H1 (cell line): ENCODE data around the gene GPX6. TPM values are rescaled to one million over a fixed set of nuclear protein-coding genes. Genes with fewer than 3 reads are reported as not detected.

Experiments
- CTCF ChIA-PET: fragments of 300-600 bp; sonication (Branson Sonifier 250); formaldehyde crosslinking; loops from one replicate; lab custom pipeline; 2021; ENCODE audit not compliant: partially characterized antibody; lab: Charles Lee
- POLR2A ChIA-PET: fragments of 300-600 bp; sonication (Branson Sonifier 250); formaldehyde crosslinking; loops from one replicate; lab custom pipeline; 2021; ENCODE audit warnings: inconsistent platforms; ENCODE audit not compliant: partially characterized antibody; lab: Charles Lee
- DNase-seq, 2 experiments: peaks; one replicate each; pipeline versions ENCODE4 v3.0.0 to v3.0.0-alpha.2; 2010 to 2022; ENCODE audit warnings: low spot score in 2 of 2, low read depth in 1 of 2, mixed read lengths in 1 of 2
- FAIRE-seq: peaks from 2 replicates; lab custom pipeline; 2011; peaks lifted over from hg19 to GRCh38; lab: Jason Lieb, UNC
- H2AFZ ChIP-seq: 2 replicates; pipeline ENCODE4 v1.8.1; 2012; ENCODE audit warnings: low read length, inconsistent platforms
- H2AK5ac ChIP-seq: 2 replicates; pipeline ENCODE4 v1.6.1; 2013; ENCODE audit warnings: low read depth, low read length
- H2BK120ac ChIP-seq: replicated peaks from 2 replicates; pipeline ENCODE3; 2013; ENCODE audit warnings: low read depth, low read length, inconsistent platforms
- H2BK12ac ChIP-seq: 2 replicates; pipeline ENCODE4 v1.6.1; 2013; ENCODE audit warnings: low read depth, low read length
- H2BK15ac ChIP-seq: 2 replicates; pipeline ENCODE4 v1.6.1; 2013; ENCODE audit warnings: low read length
- H2BK20ac ChIP-seq: 2 replicates; pipeline ENCODE4 v1.6.1; 2013; ENCODE audit warnings: low read length
- H2BK5ac ChIP-seq: 2 replicates; pipeline ENCODE4 v1.6.1; 2013; ENCODE audit warnings: low read depth, low read length
- H3K14ac ChIP-seq: 2 replicates; pipeline ENCODE4 v1.6.1; 2013; ENCODE audit warnings: inconsistent platforms; ENCODE audit not compliant: insufficient read length
- H3K18ac ChIP-seq: 2 replicates; pipeline ENCODE4 v1.6.1; 2013; ENCODE audit warnings: low read length; ENCODE audit errors: extremely low read depth
- H3K23ac ChIP-seq: 2 replicates; pipeline ENCODE4 v1.6.1; 2013; ENCODE audit warnings: inconsistent platforms; ENCODE audit not compliant: insufficient read length
- H3K23me2 ChIP-seq: 2 replicates; pipeline ENCODE4 v1.6.1; 2013; ENCODE audit warnings: low read depth, low read length
- H3K27ac ChIP-seq: 2 replicates; pipeline ENCODE4 v1.6.1; 2011; ENCODE audit warnings: low read depth, low read length, inconsistent platforms
- H3K27me3 ChIP-seq, 4 experiments: replicated peaks in 1 of 4; 1 replicate in 1 of 4; 2 replicates in 3 of 4; pipeline versions ENCODE4 v1.6.1 to v1.8.1; 2011 to 2013; ENCODE audit warnings: low read length in 3 of 4, mild to moderate bottlenecking in 3 of 4, inconsistent platforms in 2 of 4, mixed read lengths in 2 of 4, moderate library complexity in 1 of 4; ENCODE audit not compliant: control insufficient read depth in 3 of 4, insufficient read depth in 3 of 4; ENCODE audit errors: extremely low read depth in 1 of 4
- H3K36me3 ChIP-seq, 4 experiments: 2 replicates each; pipeline versions ENCODE4 v1.6.1 to v1.8.1; 2011 to 2013; ENCODE audit warnings: mild to moderate bottlenecking in 4 of 4, low read length in 3 of 4, moderate library complexity in 2 of 4, control low read depth in 1 of 4, inconsistent platforms in 1 of 4; ENCODE audit not compliant: insufficient read depth in 4 of 4, control insufficient read depth in 2 of 4
- H3K4ac ChIP-seq: replicated peaks from 2 replicates; pipeline ENCODE3; 2013; ENCODE audit warnings: low read length, low read depth, mixed read lengths, inconsistent platforms; ENCODE audit not compliant: insufficient read length
- H3K4me1 ChIP-seq, 4 experiments: replicated peaks in 1 of 4; 1 replicate in 1 of 4; 2 replicates in 3 of 4; pipeline versions ENCODE4 v1.6.1 to v1.8.1; 2011 to 2013; ENCODE audit warnings: low read length in 3 of 4, inconsistent platforms in 2 of 4, mixed read lengths in 1 of 4; ENCODE audit not compliant: insufficient read depth in 4 of 4, control insufficient read depth in 3 of 4
- H3K4me2 ChIP-seq, 2 experiments: 2 replicates each; pipeline versions ENCODE4 v1.6.1 to v1.8.1; 2011 to 2013; ENCODE audit warnings: low read depth in 2 of 2, low read length in 2 of 2, control low read depth in 1 of 2, inconsistent platforms in 1 of 2, mild to moderate bottlenecking in 1 of 2; ENCODE audit not compliant: insufficient read depth in 1 of 2
- H3K4me3 ChIP-seq, 4 experiments: fragments of 200-600, 300-600 bp in 1 of 4; sonication (generic), shearing (Covaris generic), sonication (Bioruptor Twin) in 1 of 4; 2 replicates each; pipeline versions ENCODE4 v1.5.1 to v1.8.1; 2011 to 2016; ENCODE audit warnings: low read length in 4 of 4, low read depth in 3 of 4, control low read depth in 2 of 4, inconsistent platforms in 2 of 4, mild to moderate bottlenecking in 2 of 4, mixed read lengths in 1 of 4, moderate library complexity in 1 of 4; ENCODE audit not compliant: insufficient read depth in 2 of 4; ENCODE audit errors: extremely low read depth in 1 of 4
- H3K56ac ChIP-seq: replicated peaks from 2 replicates; pipeline ENCODE3; 2013; ENCODE audit warnings: low read depth, mild to moderate bottlenecking, mixed read lengths, low read length, inconsistent platforms; ENCODE audit not compliant: insufficient read length
- H3K79me1 ChIP-seq: 2 replicates; pipeline ENCODE4 v1.6.1; 2013; ENCODE audit warnings: low read depth, low read length, control low read depth
- H3K79me2 ChIP-seq, 2 experiments: 2 replicates each; pipeline versions ENCODE4 v1.6.1 to v1.8.1; 2012 to 2013; ENCODE audit warnings: low read length in 2 of 2, mild to moderate bottlenecking in 2 of 2, inconsistent platforms in 1 of 2; ENCODE audit not compliant: insufficient read depth in 2 of 2, control insufficient read depth in 1 of 2
- H3K9ac ChIP-seq, 4 experiments: replicated peaks in 1 of 4; 1 replicate in 1 of 4; 2 replicates in 3 of 4; pipeline versions ENCODE4 v1.6.1 to v1.8.1; 2011 to 2013; ENCODE audit warnings: low read depth in 3 of 4, low read length in 3 of 4, control low read depth in 2 of 4, mild to moderate bottlenecking in 2 of 4, moderate library complexity in 2 of 4, inconsistent platforms in 1 of 4; ENCODE audit errors: extremely low read depth in 1 of 4
- H3K9me3 ChIP-seq, 2 experiments: 2 replicates each; pipeline versions ENCODE4 v1.6.1 to v1.8.1; 2012 to 2013; ENCODE audit warnings: mild to moderate bottlenecking in 2 of 2, moderate library complexity in 2 of 2, control low read depth in 1 of 2, inconsistent platforms in 1 of 2, low read depth in 1 of 2, low read length in 1 of 2, mixed read lengths in 1 of 2; ENCODE audit not compliant: insufficient read depth in 2 of 2
- H4K20me1 ChIP-seq, 2 experiments: replicated peaks in 1 of 2; 2 replicates each; pipeline versions ENCODE3 to v1.8.1; 2011 to 2013; ENCODE audit warnings: inconsistent platforms in 2 of 2, low read length in 2 of 2, mild to moderate bottlenecking in 1 of 2; ENCODE audit not compliant: insufficient read depth in 2 of 2, control insufficient read depth in 1 of 2
- H4K5ac ChIP-seq: 2 replicates; pipeline ENCODE4 v1.6.1; 2013; ENCODE audit warnings: low read length, low read depth, mixed read lengths, inconsistent platforms; ENCODE audit not compliant: insufficient read length
- H4K8ac ChIP-seq: 2 replicates; pipeline ENCODE4 v1.8.0; 2013; ENCODE audit warnings: mild to moderate bottlenecking, moderate library complexity, low read length, inconsistent platforms; ENCODE audit not compliant: insufficient read depth; ENCODE audit errors: extremely low read depth
- H4K91ac ChIP-seq: replicated peaks from 2 replicates; pipeline ENCODE3; 2013; ENCODE audit warnings: low read length, mixed read lengths, inconsistent platforms; ENCODE audit not compliant: insufficient read length
- KDM4A ChIP-seq: IDR thresholded peaks from one replicate; pipeline ENCODE4 v1.7.1; 2012; ENCODE audit warnings: low read depth, mild to moderate bottlenecking, moderate library complexity, low read length, inconsistent platforms; ENCODE audit not compliant: severe bottlenecking
- SP1 ChIP-seq: IDR thresholded peaks from 2 replicates; pipeline ENCODE4 v1.6.1; 2011; ENCODE audit warnings: low read depth, low read length
- SUZ12 ChIP-seq: fragments of 200-600 bp; sonication (generic); IDR thresholded peaks from 2 replicates; pipeline ENCODE4 v1.6.1; 2012; ENCODE audit warnings: mild to moderate bottlenecking, inconsistent platforms, low read length, moderate library complexity, mixed read lengths
- WGBS, 2 experiments: shearing (Covaris generic) in 1 of 2; methylation state at CpG; one replicate each; pipeline versions ENCODE4 v1.1.6 to v1.1.7; 2013 to 2015; ENCODE audit warnings: low lambda C conversion rate in 2 of 2, mixed read lengths in 2 of 2, inconsistent platforms in 1 of 2, low coverage in 1 of 2, missing lambda C conversion rate in 1 of 2; ENCODE audit not compliant: insufficient replicate concordance in 2 of 2, insufficient coverage in 1 of 2, insufficient read length in 1 of 2; ENCODE audit errors: extremely low coverage in 1 of 2, missing lambda C conversion rate in 1 of 2; 5-methylcytosine and 5-hydroxymethylcytosine counted together
- polyA plus RNA-seq, 7 experiments: library from polyadenylated mRNA; depleted of rRNA in 3 of 7; stranded (reverse) in 5 of 7; unstranded in 2 of 7; fragments of >200 nt in 5 of 7; fragments of 200-250 nt in 2 of 7; gene quantifications; 1 replicate in 5 of 7; 2 replicates in 1 of 7; 4 replicates in 1 of 7; pipeline versions ENCODE4 v1.2.1 to v1.2.3, GENCODE V29; 2011 to 2013; ENCODE audit warnings: missing spikeins in 2 of 7, mixed read lengths in 2 of 7
- total RNA-seq: library from RNA; stranded (reverse); fragmentation: NEBNext Ultra II Directional; extraction: Animal tissue kit (Norgen Biotek cat#: 25700); gene quantifications from 2 replicates; pipeline ENCODE4 v1.2.1, GENCODE V29; 2021

The GPX6 gene
- total and polyA plus RNA-seq, 2 of the 8 experiments (the other 6 are each of a cell fraction or from before 2014, with no cell fraction given), result not detected

- CTCF ChIA-PET, result interaction anchor here (1.3 kb wide), 1 partner anchor 62 kb away, joined by 4 read pairs; no protein-coding TSS in a partner anchor
- H3K4ac ChIP-seq, result no peak overlapping the region
- no peaks in the 10 kb centered on the region for H3K36me3 ChIP-seq
- H4K91ac ChIP-seq, result no peak overlapping the region
- no peak for FAIRE-seq
- H3K4me2 ChIP-seq, result no peak overlapping the region
- no peak overlapping the region for H3K9ac ChIP-seq
- no peak overlapping the region for H2BK120ac ChIP-seq
- no peak overlapping the region for H2BK5ac ChIP-seq
- H3K4me1 ChIP-seq, result no peaks in the 10 kb centered on the region
- no peak overlapping the region for H3K27ac ChIP-seq
- no peaks in the 10 kb centered on the region for H3K79me2 ChIP-seq
- H2BK15ac ChIP-seq, result no peak overlapping the region
- H3K4me3 ChIP-seq, result no peak overlapping the region
- peaks cover 0 to 2% (median 0%) of the 10 kb centered on the region in 4 experiments; a peak in 3 of 7 replicates for H3K27me3 ChIP-seq
- H3K23me2 ChIP-seq, result no peaks in the 10 kb centered on the region
- no peak for TF ChIP-seq SP1
- TF ChIP-seq SUZ12, result no peak
- no peak for TF ChIP-seq KDM4A
- TF ChIP-seq, all 59 proteins: peak for 0
- Histone ChIP-seq H3K23ac (no peak overlapping the region), H2BK12ac (no peak overlapping the region), H2AFZ (no peak overlapping the region), H2BK20ac (no peak overlapping the region), H3K79me1 (no peaks in the 10 kb centered on the region), H2AK5ac (no peak overlapping the region), H4K5ac (no peak overlapping the region), H4K8ac (no peak overlapping the region), H3K9me3 (no peaks in the 10 kb centered on the region), H3K14ac (no peak overlapping the region), H4K20me1 (no peaks in the 10 kb centered on the region), H3K18ac (no peak overlapping the region), H3K56ac (no peak overlapping the region)
- no peak for DNase-seq
- 80% methylated on average over 9 of the region's 9 CpGs; no CpG with 5 or more reads in 1 of the 2 experiments for WGBS, 2 experiments
- POLR2A ChIA-PET, result interaction anchor here (2.4 kb wide), 1 partner anchor 8 kb away, joined by 10 read pairs; no protein-coding TSS in a partner anchor
Measured at GRCh38 chr6:28480253-28480932, 35.2 kb downstream of the GPX6 start.
